ENCODE measurements around the gene GAST.
A peak's percentile ranks its signal among the peaks of the same experiment; 100 is the strongest.
"Not testable (repeated sequence)": the region's sequence is repeated elsewhere in the genome, so short reads cannot be mapped to it uniquely, and the experiment has no call there.

Gene GAST

GRCh38 chr17:41684035-41684434 is 28.1 kb upstream of the GAST start:
- DNase-seq, result no peak

GRCh38 chr17:41685753-41686152 is 26.4 kb upstream of the GAST start:
- not testable (repeated sequence) for DNase-seq

GRCh38 chr17:41686281-41686680 is 25.9 kb upstream of the GAST start:
- DNase-seq, result no peak

- peak; percentile 78 for DNase-seq
These were observed 24.1 kb upstream of the GAST start for GRCh38 chr17:41687828-41688640.

GRCh38 chr17:41688641-41689496 is 23.3 kb upstream of the GAST start, which contains the start of gene EIF1:
Gene EIF1 (plus strand): TSS chr17:41688885. CDS start chr17:41689039, 154 bp downstream.
- DNase-seq, result peak; percentile 100

GRCh38 chr17:41689497-41690299 is 22.4 kb upstream of the GAST start:
- DNase-seq, result peak; percentile 43

GRCh38 chr17:41690497-41690896 is 21.6 kb upstream of the GAST start:
- DNase-seq, result no peak

- DNase-seq, result no peak
These were observed 20.9 kb upstream of the GAST start for GRCh38 chr17:41691031-41691777.

- no peak for DNase-seq
These were observed 19.2 kb upstream of the GAST start for GRCh38 chr17:41692722-41693521.

- no peak for DNase-seq
These were observed 16.9 kb upstream of the GAST start for GRCh38 chr17:41695134-41695661.

- DNase-seq, result peak; percentile 71
These were observed 16.0 kb upstream of the GAST start for GRCh38 chr17:41695954-41696757.

- DNase-seq, result no peak
These were observed 14.8 kb upstream of the GAST start for GRCh38 chr17:41697122-41697962.

- not testable (repeated sequence) for DNase-seq
These were observed 11.3 kb upstream of the GAST start for GRCh38 chr17:41700843-41701242.

- no peak for DNase-seq
These were observed 9.4 kb upstream of the GAST start for GRCh38 chr17:41702712-41703111.

- DNase-seq, result no peak
These were observed 6.7 kb upstream of the GAST start for GRCh38 chr17:41705271-41705991.

- no peak for DNase-seq
These were observed 4.1 kb upstream of the GAST start for GRCh38 chr17:41707803-41708669.

- DNase-seq, result peak; percentile 90
These were observed 1.6 kb upstream of the GAST start for GRCh38 chr17:41710472-41711090.

Measured in NCI-H774 (cell line).